GM23248 (cell line): ENCODE results near the gene STK32B. TPM values are rescaled to one million over a fixed set of nuclear protein-coding genes. Genes with fewer than 3 reads are reported as not detected.

Experiments used
- DNase-seq: peaks from one replicate; pipeline ENCODE4 v3.0.0-alpha.2; 2015
- H2AFZ ChIP-seq: fragments of 200-600 bp; sonication (generic); 2 replicates; pipeline ENCODE4 v1.6.1; 2016; ENCODE audit warnings: antibody characterized with exemption
- H3F3A ChIP-seq: fragments of 200-600 bp; sonication (generic); 2 replicates; pipeline ENCODE4 v1.6.1; 2016; ENCODE audit warnings: mild to moderate bottlenecking, antibody characterized with exemption, mixed run types; ENCODE audit not compliant: insufficient read depth
- H3K27ac ChIP-seq: fragments of 200-600 bp; sonication (generic); 2 replicates; pipeline ENCODE4 v1.5.1; 2016; ENCODE audit warnings: mild to moderate bottlenecking
- H3K27me3 ChIP-seq: fragments of 200-600 bp; sonication (generic); replicated peaks from 2 replicates; pipeline ENCODE4 v1.6.1; 2016; ENCODE audit warnings: mild to moderate bottlenecking; ENCODE audit not compliant: insufficient read depth
- H3K36me3 ChIP-seq: fragments of 200-600 bp; sonication (generic); 2 replicates; pipeline ENCODE4 v1.6.1; 2016; ENCODE audit warnings: low read depth, mild to moderate bottlenecking
- H3K4me1 ChIP-seq: fragments of 200-600 bp; sonication (generic); 2 replicates; pipeline ENCODE4 v1.6.1; 2016; ENCODE audit warnings: mild to moderate bottlenecking; ENCODE audit not compliant: insufficient read depth
- H3K4me2 ChIP-seq: fragments of 200-600 bp; sonication (generic); one replicate; pipeline ENCODE4 v1.6.1; 2016; ENCODE audit warnings: mild to moderate bottlenecking; ENCODE audit not compliant: unreplicated experiment
- H3K4me3 ChIP-seq: fragments of 200-600 bp; sonication (generic); 2 replicates; pipeline ENCODE4 v1.5.1; 2016; ENCODE audit warnings: mild to moderate bottlenecking
- H3K79me2 ChIP-seq: fragments of 200-600 bp; sonication (generic); 2 replicates; pipeline ENCODE4 v1.6.1; 2016; ENCODE audit warnings: mild to moderate bottlenecking; ENCODE audit not compliant: insufficient read depth
- H3K9ac ChIP-seq: fragments of 200-600 bp; sonication (generic); 2 replicates; pipeline ENCODE4 v1.6.1; 2016; ENCODE audit warnings: mild to moderate bottlenecking
- H3K9me2 ChIP-seq: fragments of 200-600 bp; sonication (generic); 2 replicates; pipeline ENCODE4 v1.6.1; 2016; ENCODE audit warnings: mixed run types, mild to moderate bottlenecking, moderate library complexity; ENCODE audit not compliant: insufficient read depth
- H3K9me3 ChIP-seq: fragments of 200-600 bp; sonication (generic); one replicate; pipeline ENCODE4 v1.6.1; 2017; ENCODE audit warnings: low read depth
- H4K20me1 ChIP-seq: fragments of 200-600 bp; sonication (generic); 2 replicates; pipeline ENCODE4 v1.6.0; 2016; ENCODE audit not compliant: insufficient read depth
- EZH2 ChIP-seq: fragments of 200-600 bp; sonication (generic); IDR thresholded peaks from 2 replicates; pipeline ENCODE4 v1.6.1; 2018; ENCODE audit warnings: antibody characterized with exemption, mild to moderate bottlenecking; ENCODE audit not compliant: insufficient read depth, poor library complexity, severe bottlenecking
- EZH2phosphoT487 ChIP-seq: fragments of 200-600 bp; sonication (generic); IDR thresholded peaks from 2 replicates; pipeline ENCODE4 v1.6.1; 2018; ENCODE audit warnings: antibody characterized with exemption, moderate library complexity, mild to moderate bottlenecking, low read depth; ENCODE audit not compliant: insufficient read depth
- WGBS, 2 experiments: methylation state at CpG; one replicate each; pipeline ENCODE4 v1.1.6; 2015 to 2017; ENCODE audit warnings: low lambda C conversion rate in 2 of 2, low coverage in 1 of 2; ENCODE audit errors: missing lambda C conversion rate in 2 of 2; 5-methylcytosine and 5-hydroxymethylcytosine counted together
- in situ Hi-C: fragments of 300-500 bp; cut with MboI; formaldehyde crosslinking; loops from 2 replicates; pipeline ENCODE4 v1.15.0; 2020
- polyA plus RNA-seq: library from polyadenylated mRNA; unstranded; fragments of >200 nt; fragmentation: Nextera tagmentation; extraction: Ambion mirVana; gene quantifications from 2 replicates; pipeline ENCODE4 v1.2.1, GENCODE V29; 2016
- total RNA-seq: library from RNA; depleted of rRNA; stranded (reverse); fragments of >200 nt; shearing (Covaris generic); gene quantifications from 2 replicates; pipeline ENCODE4 v1.2.3, GENCODE V29; 2014

The STK32B gene
- total and polyA plus RNA-seq, 2 experiments from 2014 or later = 4.9 to 6.1 TPM

DNA sequence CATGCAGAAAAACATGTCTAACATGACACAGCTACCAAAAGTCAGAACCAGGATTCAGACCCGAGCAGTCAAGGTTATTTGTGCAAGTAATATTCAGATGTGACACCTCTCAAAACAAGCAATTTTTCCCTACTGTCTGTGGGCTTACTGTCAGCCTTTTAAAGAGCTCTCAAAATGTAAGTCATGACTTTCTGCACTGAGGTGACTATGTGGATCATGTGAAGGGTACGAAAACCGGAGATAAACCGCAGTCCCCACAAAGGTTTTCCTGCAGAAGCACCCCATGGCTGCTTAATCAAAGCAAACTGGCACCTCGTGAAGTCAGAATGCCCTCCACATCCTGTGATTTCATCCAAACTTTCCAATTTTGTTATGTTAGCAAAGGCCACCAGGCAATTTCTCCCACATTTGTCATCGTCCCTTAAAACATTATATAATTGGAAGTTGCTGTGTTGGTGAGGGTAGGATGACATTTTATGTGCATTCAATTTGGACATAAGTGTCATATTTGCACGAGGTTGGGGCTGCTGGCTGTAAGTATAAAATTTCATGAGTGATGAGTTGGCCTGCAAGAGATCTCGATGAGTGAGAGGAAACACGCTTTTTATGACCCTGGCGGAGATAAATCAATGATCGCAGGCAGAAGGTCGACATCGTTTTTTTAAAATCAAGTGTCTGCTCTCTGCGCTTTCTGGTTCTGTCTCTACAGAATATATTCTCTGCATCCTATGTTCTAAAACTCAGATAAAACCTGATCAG, 161.2 kb downstream of the STK32B start:
- Histone ChIP-seq H3K4me3 (no peak overlapping the region), H3K9me2 (no peaks in the 10 kb centered on the region), H3K27me3 (no peaks in the 10 kb centered on the region), H3K4me2 (no peak overlapping the region), H2AFZ (no peak overlapping the region), H4K20me1 (no peaks in the 10 kb centered on the region), H3K79me2 (no peaks in the 10 kb centered on the region), H3K9ac (no peak overlapping the region), H3K9me3 (no peaks in the 10 kb centered on the region), H3F3A (no peaks in the 10 kb centered on the region), H3K27ac (no peak overlapping the region), H3K36me3 (no peaks in the 10 kb centered on the region), H3K4me1 (no peaks in the 10 kb centered on the region)
- DNase-seq = no peak
- in situ Hi-C loops = no loop called here
- TF ChIP-seq EZH2 (no peak), EZH2phosphoT487 (no peak)
- WGBS, 2 experiments = 26 to 30% methylated on average over 14 of the region's 14 CpGs

DNA sequence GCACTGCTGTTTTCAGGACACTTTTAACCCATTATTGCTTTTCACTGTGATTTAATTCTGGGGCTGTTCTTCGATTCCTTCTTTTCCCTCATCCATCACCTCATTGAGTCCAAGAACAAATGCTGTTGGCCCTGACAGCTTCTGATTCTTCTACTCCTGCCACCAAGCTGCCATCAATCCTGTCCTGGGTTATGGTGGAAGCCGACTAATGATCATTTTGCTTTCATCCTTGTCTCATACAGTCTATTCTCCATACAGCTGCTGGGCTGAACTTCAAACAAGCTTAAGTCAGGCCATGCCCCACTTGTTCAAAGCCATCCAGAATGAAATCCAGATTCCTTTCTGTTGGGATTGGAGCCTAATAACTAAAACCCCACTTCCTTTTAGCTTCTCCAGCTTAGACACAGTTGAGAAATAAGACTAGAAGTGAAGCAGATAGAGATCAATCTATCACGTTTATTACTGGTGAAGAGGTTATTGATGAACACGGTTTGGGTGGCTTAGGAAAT, 161.9 kb downstream of the STK32B start:
- Histone ChIP-seq H3K27me3 (no peaks in the 10 kb centered on the region), H2AFZ (no peak overlapping the region), H3K27ac (no peak overlapping the region), H4K20me1 (no peaks in the 10 kb centered on the region), H3F3A (no peaks in the 10 kb centered on the region), H3K9ac (no peak overlapping the region), H3K9me2 (no peaks in the 10 kb centered on the region), H3K4me1 (no peaks in the 10 kb centered on the region), H3K4me3 (no peak overlapping the region), H3K4me2 (no peak overlapping the region), H3K79me2 (no peaks in the 10 kb centered on the region), H3K9me3 (no peaks in the 10 kb centered on the region), H3K36me3 (no peaks in the 10 kb centered on the region)
- no peak for TF ChIP-seq EZH2phosphoT487
- no peak for TF ChIP-seq EZH2
- 14% methylated on average over 4 of the region's 4 CpGs for WGBS, 2 experiments
- in situ Hi-C loops = no loop called here
- DNase-seq = no peak

- H2AFZ ChIP-seq = no peak overlapping the region
- H3K4me2 ChIP-seq = no peak overlapping the region
- H3K79me2 ChIP-seq = no peaks in the 10 kb centered on the region
- 57 to 59% methylated on average over 2 of the region's 2 CpGs for WGBS, 2 experiments
- H3K9ac ChIP-seq = no peak overlapping the region
- H3K36me3 ChIP-seq = no peaks in the 10 kb centered on the region
- H3F3A ChIP-seq = no peaks in the 10 kb centered on the region
- no peaks in the 10 kb centered on the region for H4K20me1 ChIP-seq
- in situ Hi-C loops = no loop called here
- TF ChIP-seq EZH2phosphoT487 = no peak
- no peaks in the 10 kb centered on the region for H3K27me3 ChIP-seq
- H3K9me3 ChIP-seq = no peaks in the 10 kb centered on the region
- no peak overlapping the region for H3K27ac ChIP-seq
- H3K4me1 ChIP-seq = no peaks in the 10 kb centered on the region
- no peak overlapping the region for H3K4me3 ChIP-seq
- no peaks in the 10 kb centered on the region for H3K9me2 ChIP-seq
- no peak for DNase-seq
Observed at GRCh38 chr4:5215321-5215720, 164.0 kb downstream of the STK32B start.

DNA sequence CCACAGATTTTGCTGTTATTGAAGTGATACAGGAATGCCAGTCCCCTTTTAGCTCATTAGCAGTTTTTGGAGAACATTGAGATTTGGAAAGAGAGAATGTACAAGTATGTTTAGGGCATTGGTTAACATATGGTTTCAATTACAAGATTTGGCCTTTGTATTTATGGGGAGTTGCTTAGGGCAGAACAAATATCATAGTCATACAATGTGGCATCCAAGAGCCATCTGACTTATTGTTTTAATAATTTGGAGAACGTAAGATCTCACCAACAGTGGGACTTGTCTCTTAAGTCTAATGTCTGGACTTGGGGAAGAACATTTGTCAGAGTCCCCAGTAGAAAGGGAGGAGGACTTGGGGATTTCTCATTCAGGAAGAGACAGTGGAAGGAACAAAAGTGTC, 166.1 kb downstream of the STK32B start:
- H3K79me2 ChIP-seq = no peaks in the 10 kb centered on the region
- no peaks in the 10 kb centered on the region for H3F3A ChIP-seq
- no peaks in the 10 kb centered on the region for H3K27me3 ChIP-seq
- peak; percentile 19 for DNase-seq
- in situ Hi-C loops = no loop called here
- no peak overlapping the region for H2AFZ ChIP-seq
- no peak for TF ChIP-seq EZH2phosphoT487
- TF ChIP-seq EZH2 = no peak
- 4 to 14% methylated on average over 1 of the region's 1 CpG for WGBS, 2 experiments
- no peak overlapping the region for H3K27ac ChIP-seq
- H3K4me2 ChIP-seq = no peak overlapping the region
- H4K20me1 ChIP-seq = no peaks in the 10 kb centered on the region
- no peaks in the 10 kb centered on the region for H3K4me1 ChIP-seq
- no peaks in the 10 kb centered on the region for H3K9me2 ChIP-seq
- H3K9ac ChIP-seq = no peak overlapping the region
- no peaks in the 10 kb centered on the region for H3K9me3 ChIP-seq
- H3K4me3 ChIP-seq = no peak overlapping the region
- no peaks in the 10 kb centered on the region for H3K36me3 ChIP-seq
